Tibial artery (tissue), 4 donors: ENCODE results near the gene MRPL48.

Source experiments
- DNase-seq, 2 donors: peaks; one replicate each; pipeline ENCODE4 v3.0.0-alpha.2; 2019
- H3K27ac ChIP-seq, 2 donors: fragments of 200-600 bp; sonication (generic) in 1 of 2; 1 replicate in 1 of 2; 2 replicates in 1 of 2; pipeline ENCODE4 v1.5.1; 2018 to 2019; ENCODE audit warnings: mild to moderate bottlenecking in 1 of 2
- H3K27me3 ChIP-seq, 2 donors: fragments of 200-600 bp; sonication (generic) in 1 of 2; one replicate each; pipeline versions ENCODE4 v1.5.1 to v1.6.0; 2016 to 2019
- H3K36me3 ChIP-seq, 3 donors: fragments of 200-600 bp; sonication (generic) in 2 of 3; one replicate each; pipeline ENCODE4 v1.5.1; 2016 to 2019; ENCODE audit warnings: mild to moderate bottlenecking in 2 of 3
- H3K4me1 ChIP-seq, 4 donors: fragments of 200-600 bp; sonication (generic) in 2 of 4; 1 replicate in 3 of 4; 2 replicates in 1 of 4; pipeline ENCODE4 v1.5.1; 2016 to 2019
- H3K4me3 ChIP-seq, 2 donors: fragments of 200-600 bp; sonication (generic) in 1 of 2; 1 replicate in 1 of 2; 2 replicates in 1 of 2; pipeline ENCODE4 v1.5.1; 2018 to 2019; ENCODE audit warnings: mild to moderate bottlenecking in 2 of 2
- H3K9me3 ChIP-seq, 3 donors: fragments of 200-600 bp; sonication (generic) in 1 of 3; one replicate each; pipeline ENCODE4 v1.5.1; 2016 to 2019
- intact Hi-C: fragments of 100-400 bp; cut with DNase I; formaldehyde crosslinking; loops from one replicate; pipeline ENCODE4 v1.15.0; 2023; ENCODE audit warnings: low total_unique reads
- TF ChIP-seq, protein P1 (sequence below), 2 experiments: fragments of 200-600 bp in 1 of 2; fragments of 450-650 bp in 1 of 2; IDR thresholded peaks; one replicate each; pipeline ENCODE4 v1.5.1; 2017 to 2019; ENCODE audit warnings: antibody characterized with exemption in 2 of 2, mild to moderate bottlenecking in 1 of 2, moderate library complexity in 1 of 2

The MRPL48 gene

DNA sequence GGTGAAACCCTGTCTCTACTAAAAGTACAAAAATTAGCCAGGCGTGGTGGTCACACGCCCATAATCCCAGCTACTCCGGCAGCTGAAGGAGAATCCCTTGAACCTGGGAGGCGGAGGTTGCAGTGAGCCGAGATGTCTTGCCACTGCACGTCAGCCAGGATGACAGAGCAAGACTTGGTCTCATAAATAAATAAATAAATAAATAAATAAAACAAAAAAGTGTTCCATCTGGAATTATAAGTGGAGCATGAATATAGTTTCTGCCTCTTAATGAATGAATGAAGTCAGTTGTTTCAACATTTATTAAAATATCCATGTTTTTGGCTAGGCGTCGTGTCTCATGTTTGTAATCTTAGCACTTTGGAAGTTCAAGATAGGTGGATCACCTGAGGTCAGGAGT, 27.1 kb downstream of the MRPL48 start:
- Histone ChIP-seq H3K36me3 (peaks cover 0 to 3% (median 0%) of the 10 kb centered on the region in 3 donors), H3K4me1 (no peaks in the 10 kb centered on the region), H3K9me3 (no peaks in the 10 kb centered on the region), H3K4me3 (no peak overlapping the region), H3K27me3 (no peaks in the 10 kb centered on the region), H3K27ac (no peak overlapping the region)
- TF ChIP-seq, protein P1, sequence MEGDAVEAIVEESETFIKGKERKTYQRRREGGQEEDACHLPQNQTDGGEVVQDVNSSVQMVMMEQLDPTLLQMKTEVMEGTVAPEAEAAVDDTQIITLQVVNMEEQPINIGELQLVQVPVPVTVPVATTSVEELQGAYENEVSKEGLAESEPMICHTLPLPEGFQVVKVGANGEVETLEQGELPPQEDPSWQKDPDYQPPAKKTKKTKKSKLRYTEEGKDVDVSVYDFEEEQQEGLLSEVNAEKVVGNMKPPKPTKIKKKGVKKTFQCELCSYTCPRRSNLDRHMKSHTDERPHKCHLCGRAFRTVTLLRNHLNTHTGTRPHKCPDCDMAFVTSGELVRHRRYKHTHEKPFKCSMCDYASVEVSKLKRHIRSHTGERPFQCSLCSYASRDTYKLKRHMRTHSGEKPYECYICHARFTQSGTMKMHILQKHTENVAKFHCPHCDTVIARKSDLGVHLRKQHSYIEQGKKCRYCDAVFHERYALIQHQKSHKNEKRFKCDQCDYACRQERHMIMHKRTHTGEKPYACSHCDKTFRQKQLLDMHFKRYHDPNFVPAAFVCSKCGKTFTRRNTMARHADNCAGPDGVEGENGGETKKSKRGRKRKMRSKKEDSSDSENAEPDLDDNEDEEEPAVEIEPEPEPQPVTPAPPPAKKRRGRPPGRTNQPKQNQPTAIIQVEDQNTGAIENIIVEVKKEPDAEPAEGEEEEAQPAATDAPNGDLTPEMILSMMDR (IDR thresholded peaks at IDR 0.05): no peak
- intact Hi-C loops: no loop called here
- DNase-seq: no peak

- Histone ChIP-seq H3K27me3 (no peaks in the 10 kb centered on the region), H3K4me3 (no peak overlapping the region), H3K9me3 (no peaks in the 10 kb centered on the region), H3K4me1 (no peaks in the 10 kb centered on the region), H3K27ac (no peak overlapping the region), H3K36me3 (peaks cover 0 to 9% (median 0%) of the 10 kb centered on the region in 3 donors)
- intact Hi-C loops: no loop called here
- no peak for DNase-seq
- TF ChIP-seq, protein P1 (IDR thresholded peaks at IDR 0.05): no peak
Observed at GRCh38 chr11:73818846-73819245, 31.2 kb downstream of the MRPL48 start.

DNA sequence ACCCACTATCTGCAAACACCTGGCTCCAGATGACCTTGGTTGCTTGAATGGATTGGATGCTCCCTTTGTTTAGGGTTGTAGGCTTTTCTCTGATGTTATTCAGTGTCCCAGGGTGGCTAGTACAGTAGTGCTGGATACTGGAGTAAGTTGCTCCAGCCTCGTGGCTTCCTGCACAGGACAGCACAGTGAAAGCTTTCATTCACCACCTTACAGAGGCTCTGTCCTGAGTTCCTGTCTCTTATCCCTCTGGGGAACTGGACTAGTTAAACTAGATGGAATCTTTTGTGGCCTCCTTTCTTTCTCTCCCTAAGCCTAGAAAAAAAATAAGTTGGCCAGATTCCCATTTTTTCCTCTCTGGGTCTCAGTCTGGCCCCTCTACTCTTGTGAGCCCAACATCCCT, 42.6 kb downstream of the MRPL48 start:
- Histone ChIP-seq H3K4me1 (no peaks in the 10 kb centered on the region), H3K27me3 (no peaks in the 10 kb centered on the region), H3K4me3 (no peak overlapping the region), H3K9me3 (no peaks in the 10 kb centered on the region), H3K27ac (no peak overlapping the region), H3K36me3 (peaks cover 7 to 64% (median 25%) of the 10 kb centered on the region in 3 donors)
- intact Hi-C loops: no loop called here
- TF ChIP-seq, protein P1 (IDR thresholded peaks at IDR 0.05): no peak
- DNase-seq: no peak

GRCh38 chr11:73833067-73833466, 45.4 kb downstream of the MRPL48 start:
- DNase-seq: no peak
- intact Hi-C loops: no loop called here
- no peak overlapping the region for H3K27ac ChIP-seq
- H3K4me3 ChIP-seq: no peak overlapping the region
- H3K4me1 ChIP-seq: no peaks in the 10 kb centered on the region
- H3K36me3 ChIP-seq: peaks cover 3 to 42% (median 4%) of the 10 kb centered on the region in 3 donors
- H3K27me3 ChIP-seq: no peaks in the 10 kb centered on the region
- TF ChIP-seq, protein P1 (IDR thresholded peaks at IDR 0.05): no peak
- H3K9me3 ChIP-seq: no peaks in the 10 kb centered on the region

- TF ChIP-seq, protein P1 (IDR thresholded peaks at IDR 0.05): no peak
- no peak for DNase-seq
- intact Hi-C loops: no loop called here
- Histone ChIP-seq H3K4me3 (no peak overlapping the region), H3K9me3 (no peaks in the 10 kb centered on the region), H3K27me3 (no peaks in the 10 kb centered on the region), H3K4me1 (no peaks in the 10 kb centered on the region), H3K36me3 (peaks cover 2 to 25% (median 3%) of the 10 kb centered on the region in 3 donors), H3K27ac (no peak overlapping the region)
Observed at GRCh38 chr11:73838443-73839122, 50.9 kb downstream of the MRPL48 start.

GRCh38 chr11:73839123-73839457, 51.4 kb downstream of the MRPL48 start:
- Histone ChIP-seq H3K4me3 (no peak overlapping the region), H3K9me3 (no peaks in the 10 kb centered on the region), H3K36me3 (peaks cover 8 to 25% (median 8%) of the 10 kb centered on the region in 3 donors), H3K27ac (no peak overlapping the region), H3K4me1 (no peaks in the 10 kb centered on the region), H3K27me3 (no peaks in the 10 kb centered on the region)
- TF ChIP-seq, protein P1 (IDR thresholded peaks at IDR 0.05): no peak
- intact Hi-C loops: no loop called here
- no peak for DNase-seq
